NCI-H2227 (cell line): ENCODE results near the gene WDR5.

Experiments used
- DNase-seq: peaks from one replicate; lab custom pipeline; 2025; ENCODE audit not compliant: unreplicated experiment; lab: John Stamatoyannopoulos, UW

The WDR5 gene

GRCh38 chr9:134157378-134157885 is 21.6 kb downstream of the WDR5 start:
- DNase-seq = no peak

DNA sequence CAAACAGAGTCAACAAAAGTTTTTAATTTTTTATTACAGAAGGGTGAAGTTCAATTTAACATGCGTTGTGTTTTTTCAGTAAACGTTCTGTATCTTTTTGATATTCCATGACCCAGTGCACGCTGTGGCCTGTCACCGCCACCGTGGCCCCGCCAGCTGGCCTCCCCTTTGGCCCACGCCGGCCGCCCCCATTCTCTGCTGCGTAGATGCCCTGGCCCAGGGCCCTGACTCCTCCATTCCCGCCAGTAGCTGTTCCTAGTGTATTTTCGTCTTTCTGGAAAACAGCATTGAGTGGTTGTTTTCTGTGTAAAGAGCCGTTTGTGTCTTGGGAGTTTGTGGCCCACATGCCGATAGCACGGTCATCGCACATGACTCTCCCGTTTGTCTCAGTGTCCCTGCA is 22.4 kb downstream of the WDR5 start:
- no peak for DNase-seq

- no peak for DNase-seq
Measured at GRCh38 chr9:134158753-134159392, 23.0 kb downstream of the WDR5 start.

DNA sequence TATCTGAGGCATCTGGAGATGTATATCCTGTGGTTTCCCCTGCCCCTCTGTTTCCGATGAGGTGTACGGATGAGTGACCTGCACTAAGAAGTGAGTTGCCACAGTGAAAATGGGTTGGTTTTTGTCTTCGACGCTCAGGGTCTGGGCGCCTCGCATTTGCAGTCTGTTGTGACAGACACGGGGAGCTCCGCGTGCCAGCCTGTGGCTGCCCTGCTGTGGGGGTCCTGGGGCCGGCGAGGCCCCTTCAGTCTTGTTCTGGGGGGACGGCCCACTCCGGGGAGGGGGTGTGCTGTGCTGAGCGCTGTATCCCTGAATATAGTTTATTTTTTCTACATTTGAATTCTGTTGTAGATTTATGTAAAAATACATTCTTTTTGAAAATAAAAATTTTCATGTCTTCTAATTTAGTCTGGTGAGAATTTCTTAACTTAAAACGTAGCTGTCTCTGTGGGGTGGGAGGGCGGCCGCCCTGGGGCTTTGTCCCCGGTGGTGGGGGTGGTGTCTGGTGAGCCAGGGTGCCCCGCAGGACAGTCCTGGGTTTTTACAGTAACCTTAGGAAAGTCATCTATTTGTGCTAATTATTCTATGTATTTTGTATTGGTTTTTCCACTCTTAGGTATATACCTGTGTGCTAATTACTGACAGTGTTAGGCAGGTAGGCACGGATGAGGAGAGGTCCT is 23.8 kb downstream of the WDR5 start:
- no peak for DNase-seq

DNA sequence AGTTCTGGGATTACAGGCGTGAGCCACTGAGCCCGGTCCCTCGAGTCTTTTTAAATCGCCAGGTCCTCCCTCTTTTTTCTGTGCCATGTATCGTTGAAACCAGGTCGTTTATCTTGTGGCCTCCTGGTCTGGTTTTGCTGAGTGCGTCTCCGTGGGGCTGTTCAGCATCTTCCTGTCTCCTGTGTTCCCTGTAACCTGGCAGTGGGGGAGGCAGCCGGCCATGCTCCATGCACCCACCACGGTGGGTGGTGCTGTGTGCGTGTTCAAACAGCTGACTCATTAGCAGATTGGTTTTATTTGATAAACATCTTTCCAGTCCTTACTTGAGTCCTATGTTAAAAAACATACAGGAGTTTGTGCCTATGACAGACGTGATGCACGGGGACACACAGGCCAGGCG is 25.8 kb downstream of the WDR5 start:
- no peak for DNase-seq

DNA sequence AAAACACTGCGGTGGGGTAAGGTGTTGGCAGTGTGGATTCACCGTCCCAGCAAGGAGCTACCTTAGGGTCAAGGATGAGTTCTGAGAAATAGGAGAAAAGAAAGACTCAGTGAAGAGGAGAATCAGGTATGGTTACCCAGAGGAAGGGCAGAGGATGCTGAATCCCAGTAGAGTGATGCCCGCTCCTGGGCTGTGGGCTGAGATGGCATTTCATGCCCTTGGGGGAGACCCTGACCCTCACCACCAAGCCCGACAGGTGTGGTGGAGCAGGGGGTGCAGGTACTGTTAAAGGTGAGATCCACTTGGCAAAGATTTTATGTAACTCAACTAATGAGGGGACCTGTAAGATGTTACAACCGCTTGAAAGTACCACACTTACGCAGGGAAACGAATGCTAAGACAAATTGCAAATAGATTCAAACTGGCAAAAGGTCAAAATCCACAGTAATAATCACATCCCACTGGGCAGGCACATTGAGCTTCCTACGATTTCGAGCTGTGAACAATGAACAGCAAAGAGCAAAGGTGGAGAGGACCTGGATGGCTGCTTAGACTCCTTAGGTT is 26.4 kb downstream of the WDR5 start:
- no peak for DNase-seq

GRCh38 chr9:134162926-134163370 is 27.1 kb downstream of the WDR5 start:
- no peak for DNase-seq

DNA sequence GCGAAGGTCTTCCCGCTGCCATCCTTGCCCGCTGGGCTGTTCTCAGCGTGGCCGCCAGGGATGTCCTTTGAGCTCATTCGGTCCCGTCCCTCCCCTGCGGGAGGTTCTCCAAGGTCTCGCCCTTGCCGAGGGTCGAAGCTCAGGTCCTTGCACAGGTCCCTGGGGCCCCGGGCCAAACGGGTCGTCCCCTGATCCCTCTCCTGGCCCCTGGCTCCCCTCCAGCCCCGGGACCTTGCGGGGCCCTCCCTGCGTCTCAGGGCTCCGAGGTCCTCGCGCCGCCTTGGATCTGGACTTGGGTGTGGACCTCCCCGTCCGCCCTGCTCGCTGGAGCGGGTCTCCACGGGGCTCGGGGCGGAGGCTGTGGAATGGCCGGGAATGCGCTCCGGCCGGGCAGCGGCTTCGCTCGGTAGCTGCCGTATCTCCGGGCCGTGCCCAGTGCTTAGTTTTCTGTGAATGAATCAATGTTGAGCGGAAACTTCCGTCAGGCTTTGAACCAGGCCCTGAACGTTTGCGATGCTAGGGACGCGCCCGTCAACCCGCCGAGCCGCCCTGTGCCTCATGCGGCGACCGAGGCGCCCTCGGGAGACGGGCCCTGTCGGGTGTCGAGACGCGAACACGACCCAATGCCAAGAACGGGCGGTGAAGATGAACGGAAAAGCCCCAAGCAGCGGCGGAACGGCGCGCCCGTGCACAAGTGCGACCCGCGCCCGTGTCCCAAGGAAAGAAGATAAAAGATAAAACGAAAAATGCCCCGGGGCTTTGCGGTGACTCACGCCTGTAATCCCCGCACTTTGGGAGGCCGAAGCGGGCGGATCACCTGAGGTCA is 27.7 kb downstream of the WDR5 start:
- peak; percentile 50 for DNase-seq

DNA sequence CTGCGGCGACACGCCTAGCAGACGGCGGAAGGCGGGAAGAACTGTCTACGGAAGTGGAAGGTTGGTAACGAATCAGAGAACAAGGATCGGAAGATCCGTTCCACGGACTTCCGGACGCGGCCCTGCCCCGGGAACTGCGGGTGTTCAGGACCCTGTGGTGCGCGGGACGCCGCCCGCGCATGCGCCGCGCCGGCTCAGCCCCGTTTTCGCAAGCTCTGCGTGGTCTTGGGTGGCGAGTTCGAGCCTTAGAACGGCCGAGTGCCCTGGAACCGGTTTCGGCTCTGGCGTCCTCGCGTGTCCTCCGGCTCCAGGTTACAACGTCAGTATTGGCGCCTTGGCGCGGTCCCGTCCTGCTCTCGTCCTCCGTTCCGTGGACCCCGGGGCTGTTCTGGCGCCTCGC is 29.0 kb downstream of the WDR5 start:
- DNase-seq = no peak

- DNase-seq = no peak
Measured at GRCh38 chr9:134165357-134166315, 29.8 kb downstream of the WDR5 start.

- DNase-seq = no peak
Measured at GRCh38 chr9:134166374-134166773, 30.5 kb downstream of the WDR5 start.

DNA sequence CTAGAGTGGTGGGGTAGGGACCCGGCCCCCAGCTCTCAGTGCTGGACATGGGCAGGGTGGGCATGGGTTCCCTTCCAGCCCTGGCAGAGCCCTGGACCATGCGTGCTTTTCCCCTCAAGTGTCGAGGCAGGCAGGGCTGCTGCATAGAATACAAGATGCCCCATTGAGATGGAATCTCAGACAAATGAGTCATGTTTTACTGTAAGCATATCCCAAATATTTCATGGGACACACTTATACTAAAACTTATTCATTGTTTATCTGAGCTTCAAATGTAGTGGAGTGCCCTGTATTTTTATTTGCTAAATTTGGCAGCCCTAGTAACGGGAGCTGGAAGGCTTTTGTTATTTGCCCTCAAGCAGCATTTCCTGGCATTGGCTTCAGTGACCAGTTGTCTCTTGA is 31.6 kb downstream of the WDR5 start:
- no peak for DNase-seq

DNA sequence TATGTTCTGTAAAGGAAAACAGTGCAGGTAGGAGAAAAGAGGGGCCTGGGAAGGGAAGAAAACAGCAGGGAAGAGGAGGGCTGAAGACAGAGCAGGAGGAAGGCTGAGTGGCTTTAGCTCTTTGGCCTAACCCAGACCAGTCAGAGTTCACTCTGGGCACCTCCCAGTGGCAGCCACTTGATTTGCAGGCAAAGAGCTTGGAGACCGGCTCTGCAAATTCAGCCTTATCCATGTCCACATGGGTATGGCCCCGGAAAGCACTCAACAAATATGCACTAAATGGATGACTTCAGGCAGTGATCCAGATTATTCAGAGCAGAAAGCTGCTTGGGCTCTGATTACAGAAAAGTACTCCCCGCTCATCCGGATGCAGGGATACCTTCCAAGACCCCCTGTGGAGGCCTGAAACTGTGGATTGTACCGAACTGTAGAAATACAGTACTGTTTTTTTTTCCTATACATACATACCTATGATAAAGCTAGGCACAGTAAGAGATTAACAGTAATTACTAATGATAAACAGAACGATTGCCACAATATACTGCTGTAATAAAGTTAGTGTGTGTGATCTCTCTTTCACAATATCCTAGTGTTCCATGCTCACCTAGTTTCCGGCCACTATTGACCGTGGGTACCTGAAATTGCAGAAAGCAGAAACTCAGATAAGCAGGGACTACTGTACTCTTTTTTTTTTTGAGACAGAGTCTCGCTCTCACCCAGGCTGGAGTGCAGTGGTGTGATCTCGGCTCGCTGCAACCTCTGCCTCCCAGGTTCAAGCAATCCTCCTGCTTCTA is 33.1 kb downstream of the WDR5 start:
- DNase-seq = no peak

DNA sequence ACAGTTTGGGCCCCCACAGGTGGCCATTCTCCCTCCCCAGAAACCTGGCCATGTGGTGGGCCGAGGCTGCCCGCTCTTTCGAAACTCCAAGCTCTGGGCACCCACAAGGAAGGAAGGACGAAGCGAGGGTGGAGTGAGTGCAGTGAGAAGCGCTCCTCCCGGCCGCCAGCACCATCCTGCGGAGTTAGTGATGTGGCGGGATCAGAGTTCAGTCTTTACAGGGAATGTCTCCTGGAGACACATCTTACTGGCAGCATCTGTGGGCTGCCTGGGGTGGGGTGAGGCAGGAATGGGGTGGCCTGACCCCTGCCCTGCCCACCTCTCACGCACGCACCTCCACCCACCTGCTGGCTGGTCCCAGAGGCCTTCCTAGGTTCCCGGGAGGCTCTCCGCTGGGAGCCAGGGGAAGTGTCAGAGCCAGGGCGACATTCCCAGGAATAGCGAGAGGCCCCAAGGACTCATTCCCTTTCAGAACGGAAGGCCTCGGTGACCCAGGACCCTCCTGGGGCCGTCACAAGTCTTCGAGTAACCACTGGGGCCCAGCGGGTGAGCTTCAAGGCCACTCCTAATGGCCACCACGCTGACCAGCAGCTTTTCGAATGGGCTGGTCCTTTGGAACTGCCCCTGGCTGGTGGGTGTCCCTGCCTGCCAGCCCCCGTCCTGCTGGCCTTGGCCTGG is 34.0 kb downstream of the WDR5 start:
- DNase-seq = no peak

- DNase-seq = no peak
Measured at GRCh38 chr9:134170532-134171315, 34.8 kb downstream of the WDR5 start.

DNA sequence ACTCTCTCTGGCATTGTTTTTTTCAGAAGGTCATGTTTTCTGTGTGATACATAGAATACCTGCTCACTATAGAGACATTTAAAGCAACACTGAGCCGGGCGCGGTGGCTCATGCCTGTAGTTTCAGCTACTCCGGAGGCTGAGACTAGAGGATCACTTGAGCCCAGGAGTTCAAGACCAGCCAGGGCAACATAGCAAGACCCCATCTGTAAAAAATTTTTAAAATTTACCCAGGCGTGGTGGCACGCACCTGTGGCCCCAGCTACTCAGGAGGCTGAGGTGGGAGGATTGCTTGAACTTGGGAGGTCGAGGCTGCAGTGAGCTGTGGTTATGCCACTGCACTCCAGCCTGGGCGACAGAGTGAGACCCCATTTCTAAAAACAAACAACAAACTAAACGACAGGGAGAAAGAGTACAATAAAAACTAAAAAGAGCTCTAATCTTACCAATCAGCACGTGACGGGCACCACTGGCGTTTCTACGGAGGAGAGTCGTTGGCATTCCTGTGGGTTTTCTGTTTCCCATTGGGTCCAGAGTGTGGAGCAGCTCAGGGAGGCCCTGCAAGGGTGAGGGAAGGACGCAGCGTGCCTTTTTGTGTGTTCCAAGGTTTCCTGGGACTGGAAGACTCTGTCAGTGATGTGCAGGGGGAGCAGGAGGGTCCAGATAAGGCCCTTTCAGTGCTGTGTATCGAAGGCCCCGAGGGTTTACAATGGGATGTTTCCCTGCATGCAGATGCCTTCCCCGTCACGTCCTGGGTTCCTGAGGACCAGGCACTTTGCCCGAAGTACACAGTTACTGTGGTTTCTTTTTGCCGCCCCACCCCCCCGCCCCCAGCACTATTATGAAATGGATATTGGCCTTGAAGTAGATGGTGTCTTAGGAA is 35.7 kb downstream of the WDR5 start:
- DNase-seq = no peak
